GM10248 (cell line): ENCODE measurements around the gene MORN3.

Experiments used
- CTCF ChIA-PET: fragments of 300-600 bp; sonication (Branson Sonifier 250); formaldehyde crosslinking; extraction: SDS; loops from one replicate; lab custom pipeline; 2021; ENCODE audit warnings: antibody characterized with exemption; lab: Yijun Ruan, JAX
- POLR2A ChIA-PET: fragments of 350-650 bp; sonication (Branson Sonifier 250); formaldehyde crosslinking; extraction: SDS; loops from one replicate; lab custom pipeline; 2020; ENCODE audit warnings: antibody characterized with exemption; lab: Yijun Ruan, JAX
- DNase-seq: peaks from one replicate; pipeline ENCODE4 v3.0.0; 2012; ENCODE audit errors: extremely low spot score
- CTCF ChIP-seq: IDR thresholded peaks from 2 replicates; pipeline ENCODE4 v1.5.1; 2012; ENCODE audit warnings: mild to moderate bottlenecking, low read depth; ENCODE audit errors: extremely low read depth, missing control alignments, control extremely low read depth

MORN3 gene

DNA sequence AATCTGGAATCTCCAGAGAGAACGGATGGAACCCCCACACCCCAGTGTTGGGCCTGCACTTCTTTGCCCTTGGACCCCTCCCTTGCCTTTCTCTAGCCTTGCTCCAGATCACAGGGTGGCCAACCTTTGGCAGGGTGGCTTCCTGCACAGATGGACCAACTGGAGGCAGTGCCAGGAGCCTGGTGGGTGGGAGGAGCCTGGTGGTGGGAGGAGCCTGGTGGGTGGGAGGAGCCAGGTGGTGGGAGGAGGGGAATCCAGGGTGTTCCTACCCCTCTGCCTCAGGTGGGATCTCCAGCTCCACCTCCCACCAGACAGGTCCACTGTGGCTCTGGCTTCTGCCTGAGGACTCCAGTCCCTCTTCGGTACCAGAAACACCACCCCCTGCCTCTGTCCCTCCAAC is 58.1 kb downstream of the MORN3 start:
- ChIA-PET POLR2A (no interaction called here), CTCF (interaction anchor here (1.0 to 1.9 kb wide), 4 partner anchors 9 to 49 kb away, joined by 3 to 9 read pairs (median 4); no protein-coding TSS in a partner anchor)
- TF ChIP-seq CTCF, result no peak
- DNase-seq, result no peak

DNA sequence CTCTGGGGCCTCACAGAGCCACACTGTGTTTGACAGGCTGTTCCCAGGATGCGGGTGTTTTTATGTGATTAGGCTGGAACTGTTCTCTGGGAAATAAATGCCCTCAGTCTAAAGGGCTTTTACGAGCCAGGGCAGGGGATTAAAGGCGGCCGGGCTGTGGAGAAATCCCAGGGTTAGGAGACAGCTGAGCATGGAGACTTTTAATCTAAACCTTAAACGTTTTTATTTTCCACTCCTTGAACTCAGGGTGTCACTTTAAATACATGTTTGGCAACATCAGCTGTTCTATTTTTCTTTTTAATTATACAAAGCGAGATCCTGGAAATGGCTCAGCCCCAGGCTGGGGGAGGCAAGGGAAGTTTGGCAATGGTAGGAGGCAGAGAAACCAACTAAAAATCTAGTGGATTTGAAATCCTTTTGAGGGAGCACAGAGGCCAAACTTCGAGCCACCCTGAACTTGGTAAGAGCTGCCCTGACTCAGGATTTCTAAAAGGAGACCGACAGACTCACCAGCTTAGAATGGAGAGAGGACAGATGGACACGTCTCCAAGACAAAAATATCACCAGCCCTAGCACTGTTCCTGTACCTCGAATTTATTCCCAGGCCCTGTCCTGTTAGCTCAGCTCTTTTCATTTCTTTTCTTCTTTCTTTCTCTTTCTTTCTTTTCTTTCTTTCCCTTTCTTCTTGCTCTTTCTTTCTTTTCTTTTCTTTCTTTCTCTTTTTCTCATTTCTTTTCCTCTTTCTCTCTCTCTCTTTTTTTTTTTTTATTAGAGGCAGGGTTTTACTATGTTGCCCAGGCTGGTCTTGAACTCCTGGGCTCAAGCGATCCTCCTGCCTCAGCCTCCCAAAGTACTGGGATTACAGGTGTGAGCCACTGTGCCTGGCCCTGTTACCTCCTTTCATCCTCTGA is 59.0 kb downstream of the MORN3 start:
- ChIA-PET POLR2A (no interaction called here), CTCF (interaction anchor here (1.3 to 1.9 kb wide), 4 partner anchors 10 to 14 kb away, joined by 3 to 9 read pairs (median 4); no protein-coding TSS in a partner anchor)
- DNase-seq, result no peak
- no peak for TF ChIP-seq CTCF

DNA sequence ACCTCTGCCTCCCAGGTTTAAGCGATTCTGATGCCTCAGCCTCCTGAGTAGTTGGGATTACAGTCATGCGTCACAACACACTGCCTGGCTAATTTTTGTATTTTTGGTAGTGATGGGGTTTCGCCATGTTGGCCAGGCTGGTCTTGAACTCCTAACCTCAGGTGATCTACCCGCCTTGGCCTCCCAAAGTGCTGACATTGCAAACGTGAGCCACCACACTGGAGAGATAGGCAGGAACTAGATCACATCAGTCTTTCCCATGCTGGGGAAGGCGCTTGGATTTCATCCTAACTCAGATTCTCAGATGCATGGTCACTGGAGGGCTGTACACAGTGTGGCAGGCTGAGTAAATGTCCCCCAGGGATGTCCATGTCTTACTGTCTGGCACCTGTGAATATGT is 61.2 kb downstream of the MORN3 start:
- no peak for DNase-seq
- POLR2A ChIA-PET, result no interaction called here
- TF ChIP-seq CTCF, result no peak
- CTCF ChIA-PET, result interaction anchor here (0.9 kb wide), 1 partner anchor 12 kb away, joined by 3 read pairs; no protein-coding TSS in a partner anchor

- POLR2A ChIA-PET, result interaction anchor here (0.7 kb wide), 1 partner anchor 105 kb away, joined by 8 read pairs; no protein-coding TSS in a partner anchor
Observed at GRCh38 chr12:121603581-121603980, 65.9 kb downstream of the MORN3 start.

DNA sequence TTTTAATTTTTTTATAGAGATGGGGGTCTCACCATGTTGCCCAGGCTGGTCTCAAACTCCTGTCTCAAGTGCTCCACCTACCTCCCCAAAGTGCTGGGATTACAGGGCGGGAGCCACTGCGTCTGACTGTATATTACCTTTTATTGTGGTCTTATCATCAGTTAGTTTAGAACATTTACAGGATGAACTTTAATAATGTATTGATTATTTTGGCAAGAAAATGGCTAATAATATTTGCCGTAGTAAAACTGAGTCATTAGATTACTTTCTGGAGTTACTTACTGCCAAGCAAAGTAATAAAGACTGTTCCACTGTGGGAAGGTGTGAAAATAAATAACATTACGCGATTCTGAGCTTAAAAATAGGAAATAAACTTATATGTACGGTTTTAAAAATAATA is 66.7 kb downstream of the MORN3 start:
- ChIA-PET POLR2A (no interaction called here), CTCF (interaction anchor here (1.2 to 1.4 kb wide), 2 partner anchors 22 to 25 kb away, joined by 3 to 5 read pairs; no protein-coding TSS in a partner anchor)
- no peak for TF ChIP-seq CTCF
- no peak for DNase-seq

More at GRCh38 chr12:121603581-121603980, 65.9 kb downstream of the MORN3 start:
- no peak for TF ChIP-seq CTCF
- no peak for DNase-seq
- CTCF ChIA-PET, result no interaction called here

DNA sequence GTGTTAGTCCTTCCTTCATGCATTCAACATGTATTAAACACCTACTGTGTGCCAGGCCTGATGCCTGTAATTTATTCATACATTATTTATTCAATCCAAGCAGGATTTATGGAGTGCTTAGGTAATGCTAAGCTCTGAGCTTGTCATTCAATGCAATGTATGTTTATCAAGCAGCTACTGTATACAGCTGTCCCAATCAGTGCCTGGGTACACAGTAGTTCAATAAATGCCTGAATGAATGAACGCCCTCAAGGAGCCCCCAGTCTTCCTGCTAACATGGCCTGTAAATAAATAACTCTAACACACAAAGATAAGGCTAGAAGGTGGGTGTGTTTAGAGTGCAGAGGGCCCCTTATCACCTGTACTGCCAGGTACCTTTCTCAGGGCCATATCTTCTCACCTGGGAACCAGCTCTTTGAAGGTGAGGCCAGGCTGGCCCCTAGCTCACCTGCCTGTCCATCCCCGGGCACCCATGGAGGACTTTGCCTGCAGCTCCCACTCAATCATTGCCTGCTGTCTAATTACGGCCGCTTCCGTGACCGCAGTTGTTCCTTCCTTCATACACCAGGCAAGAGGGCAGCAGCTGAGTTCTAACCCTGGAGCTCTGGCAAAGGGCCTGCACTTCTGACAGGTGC is 68.6 kb downstream of the MORN3 start:
- TF ChIP-seq CTCF, result no peak
- DNase-seq, result no peak
- ChIA-PET POLR2A (no interaction called here), CTCF (interaction anchor here (0.8 to 3.6 kb wide), 4 partner anchors 19 to 48 kb away, joined by 3 to 13 read pairs (median 4); no protein-coding TSS in a partner anchor)
